Central memory CD8-positive, alpha-beta T cell (primary cell): ENCODE measurements around the gene ATP9B.

ENCODE experiments used
- ATAC-seq: fragments of 150-1000 bp; cut with Tn5 transposase; replicated peaks from 2 replicates; pipeline ENCODE4 v1.10.0; 2022; ENCODE audit warnings: mild to moderate bottlenecking, moderate FRiP score, moderate number of reproducible peaks; ENCODE audit not compliant: poor library complexity, severe bottlenecking; ENCODE audit errors: extremely low read depth
- DNase-seq, 2 donors: peaks; one replicate each; pipeline ENCODE4 v3.0.0; 2021; ENCODE audit warnings: low spot score in 2 of 2
- H3K27ac Mint-ChIP-seq: one replicate; pipeline ENCODE4 v1.8.0; 2022; ENCODE audit warnings: low read depth, mild to moderate bottlenecking, moderate library complexity, mixed read lengths
- H3K27me3 Mint-ChIP-seq: one replicate; pipeline ENCODE4 v1.8.0; 2022; ENCODE audit warnings: mixed read lengths
- H3K36me3 Mint-ChIP-seq: one replicate; pipeline ENCODE4 v1.8.0; 2022; ENCODE audit warnings: mild to moderate bottlenecking, moderate library complexity, mixed read lengths; ENCODE audit not compliant: insufficient read depth
- H3K4me1 Mint-ChIP-seq: one replicate; pipeline ENCODE4 v1.8.0; 2022; ENCODE audit warnings: mixed read lengths
- H3K4me3 Mint-ChIP-seq: one replicate; pipeline ENCODE4 v1.8.0; 2022; ENCODE audit warnings: mild to moderate bottlenecking, moderate library complexity, mixed read lengths
- H3K9me3 Mint-ChIP-seq: one replicate; pipeline ENCODE4 v1.8.0; 2022; ENCODE audit warnings: mixed read lengths

Gene ATP9B

GRCh38 chr18:79355433-79356335 lies 286.5 kb downstream of the ATP9B start:
- Mint-ChIP-seq H3K27ac (no peak overlapping the region), H3K27me3 (no peaks in the 10 kb centered on the region)
- ATAC-seq = no peak

GRCh38 chr18:79356435-79356834 lies 287.2 kb downstream of the ATP9B start:
- DNase-seq (no peak), ATAC-seq (no peak)
- H3K27me3 Mint-ChIP-seq = no peaks in the 10 kb centered on the region
- H3K27ac Mint-ChIP-seq = peak overlapping the region; percentile 91
- H3K4me3 Mint-ChIP-seq = no peak overlapping the region
- no peaks in the 10 kb centered on the region for H3K9me3 Mint-ChIP-seq
- peaks cover 6% of the 10 kb centered on the region for H3K4me1 Mint-ChIP-seq
- H3K36me3 Mint-ChIP-seq = peaks cover 23% of the 10 kb centered on the region

More at GRCh38 chr18:79355433-79356335, 286.5 kb downstream of the ATP9B start:
- Mint-ChIP-seq H3K4me3 (no peak overlapping the region), H3K9me3 (no peaks in the 10 kb centered on the region), H3K36me3 (peaks cover 20% of the 10 kb centered on the region), H3K4me1 (peaks cover 6% of the 10 kb centered on the region)
- DNase-seq = no peak

- no peaks in the 10 kb centered on the region for H3K9me3 Mint-ChIP-seq
- no peak overlapping the region for H3K4me3 Mint-ChIP-seq
- DNase-seq = no peak
- ATAC-seq = no peak
- H3K27ac Mint-ChIP-seq = no peak overlapping the region
- peaks cover 33% of the 10 kb centered on the region for H3K36me3 Mint-ChIP-seq
- H3K4me1 Mint-ChIP-seq = peaks cover 6% of the 10 kb centered on the region
- no peaks in the 10 kb centered on the region for H3K27me3 Mint-ChIP-seq
Observed at GRCh38 chr18:79360933-79361332, 291.7 kb downstream of the ATP9B start.

- DNase-seq = no peak
- peaks cover 32% of the 10 kb centered on the region for H3K36me3 Mint-ChIP-seq
- no peaks in the 10 kb centered on the region for H3K4me1 Mint-ChIP-seq
Observed at GRCh38 chr18:79361766-79362522, 292.8 kb downstream of the ATP9B start.

GRCh38 chr18:79365701-79366100 lies 296.5 kb downstream of the ATP9B start:
- no peak overlapping the region for H3K27ac Mint-ChIP-seq
- H3K4me1 Mint-ChIP-seq = peaks cover 15% of the 10 kb centered on the region
- H3K27me3 Mint-ChIP-seq = no peaks in the 10 kb centered on the region
- ATAC-seq (no peak), DNase-seq (no peak)
- no peak overlapping the region for H3K4me3 Mint-ChIP-seq
- H3K36me3 Mint-ChIP-seq = peaks cover 20% of the 10 kb centered on the region
- no peaks in the 10 kb centered on the region for H3K9me3 Mint-ChIP-seq

More at GRCh38 chr18:79361766-79362522, 292.8 kb downstream of the ATP9B start:
- Mint-ChIP-seq H3K4me3 (no peak overlapping the region), H3K27me3 (no peaks in the 10 kb centered on the region), H3K9me3 (no peaks in the 10 kb centered on the region), H3K27ac (no peak overlapping the region)
- ATAC-seq = no peak

GRCh38 chr18:79366177-79367094 lies 297.2 kb downstream of the ATP9B start:
- Mint-ChIP-seq H3K27ac (no peak overlapping the region), H3K4me1 (peaks cover 17% of the 10 kb centered on the region), H3K27me3 (no peaks in the 10 kb centered on the region), H3K36me3 (peaks cover 13% of the 10 kb centered on the region), H3K9me3 (no peaks in the 10 kb centered on the region), H3K4me3 (no peak overlapping the region)
- ATAC-seq (no peak), DNase-seq (no peak)

GRCh38 chr18:79367480-79367879 lies 298.3 kb downstream of the ATP9B start:
- Mint-ChIP-seq H3K36me3 (peaks cover 9% of the 10 kb centered on the region), H3K27ac (no peak overlapping the region), H3K4me3 (peak overlapping the region; percentile 19), H3K4me1 (peaks cover 22% of the 10 kb centered on the region), H3K27me3 (no peaks in the 10 kb centered on the region), H3K9me3 (no peaks in the 10 kb centered on the region)
- ATAC-seq = no peak
- DNase-seq = no peak

GRCh38 chr18:79367989-79368388 lies 298.8 kb downstream of the ATP9B start:
- H3K27me3 Mint-ChIP-seq = no peaks in the 10 kb centered on the region
- H3K27ac Mint-ChIP-seq = no peak overlapping the region
- H3K4me3 Mint-ChIP-seq = peak overlapping the region; percentile 19
- no peak for DNase-seq
- H3K9me3 Mint-ChIP-seq = no peaks in the 10 kb centered on the region
- peaks cover 10% of the 10 kb centered on the region for H3K36me3 Mint-ChIP-seq
- H3K4me1 Mint-ChIP-seq = peaks cover 22% of the 10 kb centered on the region
- ATAC-seq = no peak

GRCh38 chr18:79368681-79369080 lies 299.5 kb downstream of the ATP9B start:
- Mint-ChIP-seq H3K4me3 (no peak overlapping the region), H3K4me1 (peaks cover 22% of the 10 kb centered on the region), H3K27me3 (no peaks in the 10 kb centered on the region), H3K9me3 (no peaks in the 10 kb centered on the region), H3K36me3 (peaks cover 10% of the 10 kb centered on the region), H3K27ac (peak overlapping the region; percentile 61)
- ATAC-seq (no peak), DNase-seq (no peak)

- Mint-ChIP-seq H3K27me3 (no peaks in the 10 kb centered on the region), H3K4me3 (no peak overlapping the region), H3K4me1 (peaks cover 22% of the 10 kb centered on the region), H3K9me3 (no peaks in the 10 kb centered on the region), H3K27ac (peak overlapping the region; percentile 54), H3K36me3 (peaks cover 13% of the 10 kb centered on the region)
- ATAC-seq (no peak), DNase-seq (no peak)
Observed at GRCh38 chr18:79371561-79372121, 302.4 kb downstream of the ATP9B start.

GRCh38 chr18:79372461-79372860 lies 303.3 kb downstream of the ATP9B start:
- Mint-ChIP-seq H3K27me3 (no peaks in the 10 kb centered on the region), H3K36me3 (peaks cover 11% of the 10 kb centered on the region), H3K4me3 (no peak overlapping the region), H3K9me3 (no peaks in the 10 kb centered on the region), H3K27ac (no peak overlapping the region), H3K4me1 (peaks cover 21% of the 10 kb centered on the region)
- ATAC-seq (no peak), DNase-seq (no peak)

GRCh38 chr18:79372991-79373390 lies 303.8 kb downstream of the ATP9B start:
- DNase-seq (no peak), ATAC-seq (no peak)
- Mint-ChIP-seq H3K9me3 (no peaks in the 10 kb centered on the region), H3K4me3 (no peak overlapping the region), H3K4me1 (peaks cover 16% of the 10 kb centered on the region), H3K27me3 (no peaks in the 10 kb centered on the region), H3K27ac (no peak overlapping the region), H3K36me3 (peaks cover 11% of the 10 kb centered on the region)
